Measurements from ENCODE around the gene PRSS22.

Gene PRSS22

GRCh38 chr16:2865651-2866050, 7.7 kb upstream of the PRSS22 start:
- Histone ChIP-seq H3K4me3 (ENCODE audit: low read length, poor library complexity, severe bottlenecking) (no peak overlapping the region), H3K9me2 (replicated peaks; ENCODE audit: low read depth, low read length) (no peaks in the 10 kb centered on the region), H3K36me3 (ENCODE audit: insufficient read depth, low read length) (no peaks in the 10 kb centered on the region), H4K20me1 (ENCODE audit: insufficient read depth, low read length, poor library complexity, severe bottlenecking) (no peaks in the 10 kb centered on the region), H3K4me1 (ENCODE audit: insufficient read depth, low read length, poor library complexity, severe bottlenecking) (peaks cover 4% of the 10 kb centered on the region), H2AFZ (ENCODE audit: low read length) (no peak overlapping the region), H3K4me2 (ENCODE audit: low read depth, low read length, poor library complexity, severe bottlenecking) (no peak overlapping the region), H3K27me3 (ENCODE audit: insufficient read depth, low read length, poor library complexity, severe bottlenecking) (no peaks in the 10 kb centered on the region), H3K9me3 (ENCODE audit: insufficient read depth, low read depth, low read length) (no peaks in the 10 kb centered on the region), H3K9ac (ENCODE audit: low read depth, low read length, poor library complexity, severe bottlenecking) (no peak overlapping the region), H3F3A (ENCODE audit: low read depth) (no peaks in the 10 kb centered on the region), H3K79me2 (ENCODE audit: insufficient read depth, low read length) (no peaks in the 10 kb centered on the region)
- TF ChIP-seq EZH2phosphoT487 (IDR thresholded peaks at IDR 0.05; ENCODE audit: borderline replicate concordance) (no peak), CTCF (conservative IDR thresholded peaks at IDR 0.05; ENCODE audit: low read length) (no peak)

- Histone ChIP-seq H3K9ac (ENCODE audit: low read depth, low read length, poor library complexity, severe bottlenecking) (no peak overlapping the region), H3K4me3 (ENCODE audit: low read length, poor library complexity, severe bottlenecking) (no peak overlapping the region), H3K9me2 (replicated peaks; ENCODE audit: low read depth, low read length) (no peaks in the 10 kb centered on the region), H3K79me2 (ENCODE audit: insufficient read depth, low read length) (no peaks in the 10 kb centered on the region), H4K20me1 (ENCODE audit: insufficient read depth, low read length, poor library complexity, severe bottlenecking) (no peaks in the 10 kb centered on the region), H3K4me2 (ENCODE audit: low read depth, low read length, poor library complexity, severe bottlenecking) (no peak overlapping the region), H3K27me3 (ENCODE audit: insufficient read depth, low read length, poor library complexity, severe bottlenecking) (no peaks in the 10 kb centered on the region), H2AFZ (ENCODE audit: low read length) (no peak overlapping the region), H3K36me3 (ENCODE audit: insufficient read depth, low read length) (no peaks in the 10 kb centered on the region), H3K4me1 (ENCODE audit: insufficient read depth, low read length, poor library complexity, severe bottlenecking) (no peaks in the 10 kb centered on the region), H3K9me3 (ENCODE audit: insufficient read depth, low read depth, low read length) (no peaks in the 10 kb centered on the region), H3F3A (ENCODE audit: low read depth) (no peaks in the 10 kb centered on the region)
- TF ChIP-seq EZH2phosphoT487 (IDR thresholded peaks at IDR 0.05; ENCODE audit: borderline replicate concordance) (no peak), CTCF (conservative IDR thresholded peaks at IDR 0.05; ENCODE audit: low read length) (no peak)
These were observed 3.0 kb upstream of the PRSS22 start for GRCh38 chr16:2860826-2861567.

- H3K27me3 ChIP-seq (ENCODE audit: insufficient read depth, low read length, poor library complexity, severe bottlenecking) = no peaks in the 10 kb centered on the region
- H2AFZ ChIP-seq (ENCODE audit: low read length) = no peak overlapping the region
- H3K9me2 ChIP-seq (replicated peaks; ENCODE audit: low read depth, low read length) = no peaks in the 10 kb centered on the region
- no peaks in the 10 kb centered on the region for H3K4me1 ChIP-seq (ENCODE audit: insufficient read depth, low read length, poor library complexity, severe bottlenecking)
- no peaks in the 10 kb centered on the region for H3K36me3 ChIP-seq (ENCODE audit: insufficient read depth, low read length)
- TF ChIP-seq EZH2phosphoT487 (IDR thresholded peaks at IDR 0.05; ENCODE audit: borderline replicate concordance) (no peak), CTCF (conservative IDR thresholded peaks at IDR 0.05; ENCODE audit: low read length) (no peak)
- H3K9me3 ChIP-seq (ENCODE audit: insufficient read depth, low read depth, low read length) = no peaks in the 10 kb centered on the region
- H3K4me2 ChIP-seq (ENCODE audit: low read depth, low read length, poor library complexity, severe bottlenecking) = no peak overlapping the region
- H3K9ac ChIP-seq (ENCODE audit: low read depth, low read length, poor library complexity, severe bottlenecking) = no peak overlapping the region
- H4K20me1 ChIP-seq (ENCODE audit: insufficient read depth, low read length, poor library complexity, severe bottlenecking) = no peaks in the 10 kb centered on the region
- no peaks in the 10 kb centered on the region for H3F3A ChIP-seq (ENCODE audit: low read depth)
- H3K4me3 ChIP-seq (ENCODE audit: low read length, poor library complexity, severe bottlenecking) = no peak overlapping the region
- H3K79me2 ChIP-seq (ENCODE audit: insufficient read depth, low read length) = no peaks in the 10 kb centered on the region
These were observed 1.8 kb upstream of the PRSS22 start for GRCh38 chr16:2859686-2860265.
